ENCODE results near the gene TAL1.

TAL1 gene

GRCh38 chr1:47224676-47225399, 7.2 kb downstream of the TAL1 start:
- FAIRE-seq = no peak
- no peak for TF ChIP-seq PAX5 (IDR thresholded peaks at IDR 0.05; ENCODE audit: insufficient read depth, low read length, severe bottlenecking)
- no peak for TF ChIP-seq SPI1 (IDR thresholded peaks at IDR 0.05; ENCODE audit: low read depth, low read length)
- TF ChIP-seq POU2F2 (IDR thresholded peaks at IDR 0.05; ENCODE audit: low read depth, low read length) = no peak
- no peak for TF ChIP-seq POLR2AphosphoS5 (IDR thresholded peaks at IDR 0.05; ENCODE audit: low read depth, low read length)
- TF ChIP-seq POLR2A (IDR thresholded peaks at IDR 0.05; ENCODE audit: low read depth, low read length) = no peak
- TF ChIP-seq TAF1 (IDR thresholded peaks at IDR 0.05; ENCODE audit: low read depth, low read length) = no peak
- DNase-seq (ENCODE audit: insufficient read length, low spot score) = no peak

DNA sequence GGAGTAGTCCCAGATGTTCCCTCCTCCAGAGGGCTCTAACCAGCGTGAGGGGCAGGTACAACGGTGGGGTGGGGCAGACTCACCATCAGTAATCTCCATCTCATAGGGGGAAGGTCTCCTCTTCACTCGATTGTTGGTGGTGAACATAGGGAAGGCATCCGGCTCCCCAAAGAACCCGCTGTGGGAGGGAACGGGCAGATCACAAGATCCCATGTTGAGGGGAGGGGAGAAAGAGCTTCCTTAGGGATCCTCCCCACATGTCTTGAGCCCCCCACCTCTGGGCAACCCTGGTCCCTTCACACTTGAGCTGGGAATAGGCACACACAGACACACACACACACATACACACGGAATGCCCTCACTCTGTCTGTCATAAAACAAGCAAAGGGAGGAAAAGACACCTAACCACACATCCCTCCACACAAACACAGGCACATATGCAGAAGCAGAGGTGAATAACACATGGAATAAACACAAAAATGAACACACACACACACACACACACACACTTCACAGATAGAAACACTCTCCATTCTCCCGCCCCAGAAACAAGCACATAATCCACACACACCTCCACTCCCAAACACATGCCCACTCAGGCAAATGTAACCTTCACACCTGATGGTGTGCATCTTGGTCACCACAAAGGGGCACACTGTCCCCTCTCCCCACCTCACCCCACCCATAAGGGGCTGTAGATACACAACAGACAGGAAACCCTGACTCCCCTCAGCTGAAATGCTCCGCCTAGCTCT, 7.9 kb downstream of the TAL1 start:
- TF ChIP-seq POLR2A (IDR thresholded peaks at IDR 0.05; ENCODE audit: low read depth, low read length) = no peak
- TF ChIP-seq POU2F2 (IDR thresholded peaks at IDR 0.05; ENCODE audit: low read depth, low read length) = no peak
- no peak for TF ChIP-seq TAF1 (IDR thresholded peaks at IDR 0.05; ENCODE audit: low read depth, low read length)
- no peak for TF ChIP-seq PAX5 (IDR thresholded peaks at IDR 0.05; ENCODE audit: insufficient read depth, low read length, severe bottlenecking)
- TF ChIP-seq SPI1 (IDR thresholded peaks at IDR 0.05; ENCODE audit: low read depth, low read length) = no peak
- TF ChIP-seq POLR2AphosphoS5 (IDR thresholded peaks at IDR 0.05; ENCODE audit: low read depth, low read length) = no peak
- FAIRE-seq (no peak), DNase-seq (ENCODE audit: insufficient read length, low spot score) (no peak)

GRCh38 chr1:47223174-47223920, 8.7 kb downstream of the TAL1 start:
- DNase-seq (ENCODE audit: insufficient read length, low spot score) = no peak
- no peak for FAIRE-seq
- TF ChIP-seq POLR2A (IDR thresholded peaks at IDR 0.05; ENCODE audit: low read depth, low read length) (no peak), TAF1 (IDR thresholded peaks at IDR 0.05; ENCODE audit: low read depth, low read length) (no peak), SPI1 (IDR thresholded peaks at IDR 0.05; ENCODE audit: low read depth, low read length) (no peak), PAX5 (IDR thresholded peaks at IDR 0.05; ENCODE audit: insufficient read depth, low read length, severe bottlenecking) (no peak), POU2F2 (IDR thresholded peaks at IDR 0.05; ENCODE audit: low read depth, low read length) (no peak)

- no peak for DNase-seq (ENCODE audit: insufficient read length, low spot score)
- no peak for FAIRE-seq
Observed at GRCh38 chr1:47222476-47222875, 9.5 kb downstream of the TAL1 start.

GRCh38 chr1:47219590-47220220, 12.3 kb downstream of the TAL1 start:
- no peak for FAIRE-seq
- TF ChIP-seq SPI1 (IDR thresholded peaks at IDR 0.05; ENCODE audit: low read depth, low read length) (no peak), POLR2A (IDR thresholded peaks at IDR 0.05; ENCODE audit: low read depth, low read length) (no peak), PAX5 (IDR thresholded peaks at IDR 0.05; ENCODE audit: insufficient read depth, low read length, severe bottlenecking) (no peak), TAF1 (IDR thresholded peaks at IDR 0.05; ENCODE audit: low read depth, low read length) (no peak), POLR2AphosphoS5 (IDR thresholded peaks at IDR 0.05; ENCODE audit: low read depth, low read length) (no peak), POU2F2 (IDR thresholded peaks at IDR 0.05; ENCODE audit: low read depth, low read length) (no peak)
- DNase-seq (ENCODE audit: insufficient read length, low spot score) = no peak

More at GRCh38 chr1:47222476-47222875, 9.5 kb downstream of the TAL1 start:
- TF ChIP-seq POU2F2 (IDR thresholded peaks at IDR 0.05; ENCODE audit: low read depth, low read length) = no peak
- no peak for TF ChIP-seq SPI1 (IDR thresholded peaks at IDR 0.05; ENCODE audit: low read depth, low read length)
- no peak for TF ChIP-seq TAF1 (IDR thresholded peaks at IDR 0.05; ENCODE audit: low read depth, low read length)
- no peak for TF ChIP-seq POLR2A (IDR thresholded peaks at IDR 0.05; ENCODE audit: low read depth, low read length)
- TF ChIP-seq PAX5 (IDR thresholded peaks at IDR 0.05; ENCODE audit: insufficient read depth, low read length, severe bottlenecking) = no peak
- TF ChIP-seq POLR2AphosphoS5 (IDR thresholded peaks at IDR 0.05; ENCODE audit: low read depth, low read length) = no peak

- no peak for DNase-seq (ENCODE audit: insufficient read length, low spot score)
- TF ChIP-seq POU2F2 (IDR thresholded peaks at IDR 0.05; ENCODE audit: low read depth, low read length) (no peak), TAF1 (IDR thresholded peaks at IDR 0.05; ENCODE audit: low read depth, low read length) (no peak), POLR2A (IDR thresholded peaks at IDR 0.05; ENCODE audit: low read depth, low read length) (no peak), POLR2AphosphoS5 (IDR thresholded peaks at IDR 0.05; ENCODE audit: low read depth, low read length) (no peak), SPI1 (IDR thresholded peaks at IDR 0.05; ENCODE audit: low read depth, low read length) (no peak), PAX5 (IDR thresholded peaks at IDR 0.05; ENCODE audit: insufficient read depth, low read length, severe bottlenecking) (no peak)
- no peak for FAIRE-seq
Observed at GRCh38 chr1:47219001-47219400, 13.0 kb downstream of the TAL1 start.

DNA sequence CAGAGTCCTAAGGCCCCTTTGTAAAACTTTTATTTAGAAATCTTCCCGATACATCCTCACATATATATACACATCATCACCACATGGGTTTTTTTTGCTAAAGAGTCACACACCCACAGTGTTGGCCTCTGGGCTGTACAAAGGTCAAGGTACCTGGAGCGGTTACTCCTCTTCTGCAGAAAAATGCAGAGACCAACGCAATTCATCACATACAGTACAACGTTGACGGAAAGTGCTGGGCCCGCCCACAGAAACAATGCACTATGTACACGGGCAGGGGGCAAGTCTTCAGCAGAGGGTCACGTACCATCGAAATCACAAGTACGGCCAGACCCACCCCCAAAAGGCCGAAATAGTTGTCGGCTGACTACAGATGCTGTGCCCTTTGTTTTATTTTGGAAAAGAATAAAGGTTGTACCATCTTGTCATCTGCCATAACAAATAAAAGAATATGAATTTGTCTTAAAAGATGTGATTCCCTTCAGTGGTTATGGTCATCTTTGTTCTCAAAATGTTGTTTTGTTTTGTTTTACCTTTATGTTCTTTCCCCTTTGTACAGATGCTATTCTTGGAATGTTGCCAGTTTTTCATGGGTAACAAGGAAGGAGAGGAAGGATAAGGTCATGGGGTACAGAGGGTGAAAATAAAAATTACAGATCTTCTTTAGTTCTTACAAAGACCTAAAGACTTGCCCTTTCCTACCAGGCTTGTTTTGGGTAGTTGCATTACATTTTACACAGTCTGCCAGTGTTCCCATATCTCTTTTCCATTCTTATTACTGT, 15.6 kb downstream of the TAL1 start:
- FAIRE-seq (no peak), DNase-seq (ENCODE audit: insufficient read length, low spot score) (no peak)
- no peak for TF ChIP-seq POLR2A (IDR thresholded peaks at IDR 0.05; ENCODE audit: low read depth, low read length)
- no peak for TF ChIP-seq POLR2AphosphoS5 (IDR thresholded peaks at IDR 0.05; ENCODE audit: low read depth, low read length)
- TF ChIP-seq POU2F2 (IDR thresholded peaks at IDR 0.05; ENCODE audit: low read depth, low read length) = no peak
- TF ChIP-seq SPI1 (IDR thresholded peaks at IDR 0.05; ENCODE audit: low read depth, low read length) = no peak
- no peak for TF ChIP-seq PAX5 (IDR thresholded peaks at IDR 0.05; ENCODE audit: insufficient read depth, low read length, severe bottlenecking)
- TF ChIP-seq TAF1 (IDR thresholded peaks at IDR 0.05; ENCODE audit: low read depth, low read length) = no peak

DNA sequence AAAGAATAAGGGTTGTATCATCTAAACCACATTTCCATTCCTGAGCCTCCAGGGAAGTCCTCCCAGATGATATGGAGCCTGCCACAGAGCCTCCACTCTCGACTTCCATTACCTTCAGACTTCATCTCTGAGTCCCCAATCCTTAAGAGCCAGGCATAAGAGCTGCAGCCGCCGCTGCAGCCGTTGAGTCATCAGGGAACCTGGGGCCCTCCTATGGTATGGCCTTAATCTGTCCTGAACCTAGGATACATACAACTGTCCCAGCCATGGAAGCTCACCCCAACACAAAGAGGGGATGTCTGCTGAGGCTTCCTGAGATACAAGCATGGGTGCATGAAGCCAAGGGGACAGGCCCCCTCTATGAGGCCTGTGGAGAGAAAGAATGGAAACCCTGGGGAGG, 16.3 kb downstream of the TAL1 start:
- DNase-seq (ENCODE audit: insufficient read length, low spot score) = no peak
- no peak for TF ChIP-seq PAX5 (IDR thresholded peaks at IDR 0.05; ENCODE audit: insufficient read depth, low read length, severe bottlenecking)
- no peak for TF ChIP-seq SPI1 (IDR thresholded peaks at IDR 0.05; ENCODE audit: low read depth, low read length)
- no peak for TF ChIP-seq TAF1 (IDR thresholded peaks at IDR 0.05; ENCODE audit: low read depth, low read length)
- no peak for TF ChIP-seq POLR2AphosphoS5 (IDR thresholded peaks at IDR 0.05; ENCODE audit: low read depth, low read length)
- TF ChIP-seq POLR2A (IDR thresholded peaks at IDR 0.05; ENCODE audit: low read depth, low read length) = no peak
- TF ChIP-seq POU2F2 (IDR thresholded peaks at IDR 0.05; ENCODE audit: low read depth, low read length) = no peak
- FAIRE-seq = no peak
